DND-41 (cell line): ENCODE measurements around the gene UTP14C.
"Not testable (repeated sequence)": the region's sequence is repeated elsewhere in the genome, so short reads cannot be mapped to it uniquely, and the experiment has no call there.

Experiments used
- CTCF ChIP-seq: IDR thresholded peaks from 2 replicates; pipeline ENCODE4 v1.5.1; 2012; ENCODE audit warnings: borderline replicate concordance, low read length, moderate library complexity, mild to moderate bottlenecking; ENCODE audit not compliant: poor library complexity, severe bottlenecking; ENCODE audit errors: extremely low read depth
- EZH2 ChIP-seq: IDR thresholded peaks from 3 replicates; pipeline ENCODE4 v1.6.1; 2012; ENCODE audit warnings: borderline replicate concordance, low read depth, mild to moderate bottlenecking, moderate library complexity, low read length, inconsistent platforms; ENCODE audit not compliant: severe bottlenecking

GRCh38 chr13:51983292-51983691 lies 41.2 kb upstream of the UTP14C start:
- TF ChIP-seq CTCF, EZH2: not testable (repeated sequence)
